ENCODE results near the gene HMGCL. TPM values are rescaled to one million over a fixed set of nuclear protein-coding genes. Genes with fewer than 3 reads are reported as not detected.
"Not testable (repeated sequence)": the region's sequence is repeated elsewhere in the genome, so short reads cannot be mapped to it uniquely, and the experiment has no call there.

HMGCL gene
- total RNA-seq, 1 donor from 2014 or later, result 32.8 TPM

GRCh38 chr1:23802809-23803342 is 22.4 kb downstream of the HMGCL start:
- not testable (repeated sequence) for DNase-seq (ENCODE audit: missing footprints); ATAC-seq
- intact Hi-C loops (cut with DNase I), result loop anchor here (5.0 kb wide), 1 partner anchor 64 kb away; the partner anchor contains the start of gene FUCA1

GRCh38 chr1:23801876-23802275 is 23.4 kb downstream of the HMGCL start:
- DNase-seq (ENCODE audit: missing footprints), result no peak
- intact Hi-C loops (cut with DNase I), result loop anchor here (2.0 to 5.0 kb wide), 2 partner anchors 23 to 65 kb away; partner anchors contain the start of genes FUCA1 and HMGCL
- no peak for ATAC-seq

- no peak for ATAC-seq
- no peak for DNase-seq (ENCODE audit: missing footprints)
- intact Hi-C loops (cut with DNase I), result loop anchor here (2.0 to 5.0 kb wide), 2 partner anchors 23 to 66 kb away; partner anchors contain the start of genes FUCA1 and HMGCL
These were observed 23.9 kb downstream of the HMGCL start for GRCh38 chr1:23801338-23801748.

GRCh38 chr1:23800400-23801337 is 24.6 kb downstream of the HMGCL start, which contains the start of gene GALE:
Gene GALE (minus strand): TSS chr1:23800754. CDS start chr1:23799007, 1,747 bp downstream.
- DNase-seq (ENCODE audit: missing footprints) (peak; percentile 98), ATAC-seq (peak; percentile 96)
- intact Hi-C loops (cut with DNase I), result loop anchor here (2.0 to 5.0 kb wide), 2 partner anchors 24 to 67 kb away; partner anchors contain the start of genes FUCA1 and HMGCL

- peak; percentile 70 for DNase-seq (ENCODE audit: missing footprints)
- intact Hi-C loops (cut with DNase I), result loop anchor here (2.0 to 5.0 kb wide), 2 partner anchors 25 to 68 kb away; partner anchors contain the start of genes FUCA1 and HMGCL
These were observed 25.4 kb downstream of the HMGCL start for GRCh38 chr1:23799570-23800399.

GRCh38 chr1:23799255-23799569 is 26.0 kb downstream of the HMGCL start:
- DNase-seq (ENCODE audit: missing footprints) (no peak), ATAC-seq (no peak)
- intact Hi-C loops (cut with DNase I), result no loop called here

More at GRCh38 chr1:23799570-23800399, 25.4 kb downstream of the HMGCL start:
- no peak for ATAC-seq

- no peak for ATAC-seq
- DNase-seq (ENCODE audit: missing footprints), result no peak
- intact Hi-C loops (cut with DNase I), result no loop called here
These were observed 26.5 kb downstream of the HMGCL start for GRCh38 chr1:23798662-23799142.

- intact Hi-C loops (cut with DNase I), result no loop called here
These were observed 27.5 kb downstream of the HMGCL start for GRCh38 chr1:23797478-23798448.

GRCh38 chr1:23796466-23797271 is 28.6 kb downstream of the HMGCL start:
- DNase-seq (ENCODE audit: missing footprints) (no peak), ATAC-seq (no peak)
- intact Hi-C loops (cut with DNase I), result no loop called here

More at GRCh38 chr1:23797478-23798448, 27.5 kb downstream of the HMGCL start:
- ATAC-seq, result no peak
- DNase-seq (ENCODE audit: missing footprints), result no peak

GRCh38 chr1:23795676-23796465 is 29.4 kb downstream of the HMGCL start:
- ATAC-seq (no peak), DNase-seq (ENCODE audit: missing footprints) (no peak)
- intact Hi-C loops (cut with DNase I), result no loop called here

GRCh38 chr1:23794732-23795182 is 30.5 kb downstream of the HMGCL start:
- DNase-seq (ENCODE audit: missing footprints); intact Hi-C loops (cut with DNase I); ATAC-seq: not testable (repeated sequence)

- intact Hi-C loops (cut with DNase I), result no loop called here
- ATAC-seq (no peak), DNase-seq (ENCODE audit: missing footprints) (no peak)
These were observed 31.1 kb downstream of the HMGCL start for GRCh38 chr1:23793861-23794731.

GRCh38 chr1:23793018-23793781 is 32.0 kb downstream of the HMGCL start:
- intact Hi-C loops (cut with DNase I), result no loop called here
- peak; percentile 20 for ATAC-seq
- peak; percentile 64 for DNase-seq (ENCODE audit: missing footprints)
